NT2/D1 (cell line): ENCODE data around the gene AADACL2.

ENCODE experiments used
- SUZ12 ChIP-seq: IDR thresholded peaks from 2 replicates; pipeline ENCODE4 v1.6.1; 2011; ENCODE audit not compliant: insufficient read length, insufficient read depth; ENCODE audit errors: extremely low read depth
- YY1 ChIP-seq: IDR thresholded peaks from 2 replicates; pipeline ENCODE4 v1.6.1; 2011; ENCODE audit not compliant: insufficient read length, insufficient read depth
- ZNF274 ChIP-seq: IDR thresholded peaks from 2 replicates; pipeline ENCODE4 v1.6.1; 2011; ENCODE audit warnings: mild to moderate bottlenecking, low read depth, low read length

GRCh38 chr3:151722856-151723255 is 10.9 kb upstream of the AADACL2 start:
- no peak for TF ChIP-seq ZNF274
- TF ChIP-seq YY1, result no peak
- TF ChIP-seq SUZ12, result no peak
